Ishikawa (cell line): ENCODE data around the gene INPP5E.

Experiments used
- CEBPB ChIP-seq: IDR thresholded peaks from 2 replicates; pipeline ENCODE4 v1.6.1; 2012
- CREB1 ChIP-seq: IDR thresholded peaks from 2 replicates; pipeline ENCODE4 v1.6.1; 2012; ENCODE audit warnings: low read depth
- EGR1 ChIP-seq: IDR thresholded peaks from 2 replicates; pipeline ENCODE4 v1.6.1; 2012
- EP300 ChIP-seq: IDR thresholded peaks from 2 replicates; pipeline ENCODE4 v1.6.1; 2012; ENCODE audit warnings: borderline replicate concordance
- FOXM1 ChIP-seq: IDR thresholded peaks from 2 replicates; pipeline ENCODE4 v1.6.1; 2012; ENCODE audit warnings: low read depth, borderline replicate concordance
- MAX ChIP-seq: IDR thresholded peaks from 2 replicates; pipeline ENCODE4 v1.6.1; 2012
- NFIC ChIP-seq: IDR thresholded peaks from 2 replicates; pipeline ENCODE4 v1.6.1; 2012
- RAD21 ChIP-seq: IDR thresholded peaks from 2 replicates; pipeline ENCODE4 v1.6.1; 2012; ENCODE audit warnings: low read depth
- REST ChIP-seq: IDR thresholded peaks from 2 replicates; pipeline ENCODE4 v1.6.1; 2012; ENCODE audit warnings: low read depth, mild to moderate bottlenecking
- TAF1 ChIP-seq: IDR thresholded peaks from 2 replicates; pipeline ENCODE4 v1.6.1; 2012; ENCODE audit warnings: low read depth, mild to moderate bottlenecking
- TCF12 ChIP-seq: IDR thresholded peaks from 2 replicates; pipeline ENCODE4 v1.6.1; 2012; ENCODE audit warnings: low read depth
- TEAD4 ChIP-seq: IDR thresholded peaks from 2 replicates; pipeline ENCODE4 v1.6.1; 2012
- YY1 ChIP-seq: IDR thresholded peaks from 2 replicates; pipeline ENCODE4 v1.6.1; 2012; ENCODE audit warnings: low read depth
- ZBTB7A ChIP-seq: IDR thresholded peaks from 2 replicates; pipeline ENCODE4 v1.6.1; 2012; ENCODE audit warnings: low read depth
- TF ChIP-seq, protein P1 (sequence below): IDR thresholded peaks from 2 replicates; pipeline ENCODE4 v1.6.1; 2012

INPP5E gene

GRCh38 chr9:136395345-136396218 is 44.1 kb downstream of the INPP5E start:
- TF ChIP-seq, protein P1, sequence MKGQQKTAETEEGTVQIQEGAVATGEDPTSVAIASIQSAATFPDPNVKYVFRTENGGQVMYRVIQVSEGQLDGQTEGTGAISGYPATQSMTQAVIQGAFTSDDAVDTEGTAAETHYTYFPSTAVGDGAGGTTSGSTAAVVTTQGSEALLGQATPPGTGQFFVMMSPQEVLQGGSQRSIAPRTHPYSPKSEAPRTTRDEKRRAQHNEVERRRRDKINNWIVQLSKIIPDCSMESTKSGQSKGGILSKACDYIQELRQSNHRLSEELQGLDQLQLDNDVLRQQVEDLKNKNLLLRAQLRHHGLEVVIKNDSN, result no peak
- TF ChIP-seq ZBTB7A, result no peak
- TF ChIP-seq EGR1, result no peak
- TF ChIP-seq YY1, result no peak
- TF ChIP-seq TCF12, result no peak
- no peak for TF ChIP-seq TAF1
- TF ChIP-seq TEAD4, result no peak
- no peak for TF ChIP-seq EP300
- no peak for TF ChIP-seq CEBPB
- TF ChIP-seq MAX, result no peak

- TF ChIP-seq TEAD4 (no peak), NFIC (no peak), EP300 (no peak), FOXM1 (no peak), MAX (no peak), EGR1 (no peak), ZBTB7A (no peak)
Measured at GRCh38 chr9:136395020-136395340, 44.7 kb downstream of the INPP5E start.

DNA sequence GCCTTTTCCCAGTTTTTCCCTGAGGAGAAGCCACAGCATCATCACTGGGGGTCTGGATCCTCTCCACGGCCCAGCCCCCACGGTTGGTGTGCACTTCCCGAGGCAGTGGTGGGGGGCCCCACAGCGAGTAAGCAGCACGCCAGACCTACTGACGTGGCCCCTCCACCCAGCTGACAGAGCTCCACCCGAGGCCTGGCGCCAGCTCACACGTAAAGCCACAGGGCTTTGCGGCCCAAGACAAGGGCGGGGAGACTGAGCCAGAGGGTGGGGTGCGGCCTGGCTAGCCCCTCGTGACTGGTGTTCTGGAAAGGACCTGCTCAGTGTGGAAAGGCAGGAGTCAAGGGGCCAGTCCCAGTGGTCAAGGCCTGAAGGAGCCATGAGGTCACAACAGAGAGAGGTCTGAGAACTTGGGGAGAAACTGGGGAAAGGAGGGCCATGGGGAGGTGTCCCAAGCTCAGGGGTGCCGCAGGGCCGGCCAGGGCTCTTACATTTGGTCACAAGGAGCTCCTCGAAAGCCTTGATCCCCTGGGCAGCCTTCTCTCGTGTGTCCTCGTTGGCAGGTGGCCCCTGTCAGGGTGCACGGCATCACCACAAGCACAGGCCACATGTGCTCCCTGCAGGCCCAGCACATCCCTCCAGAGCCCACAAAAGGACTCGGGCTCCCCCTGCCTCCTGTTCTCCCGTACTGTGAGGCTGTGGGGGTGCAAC is 45.2 kb downstream of the INPP5E start:
- TF ChIP-seq RAD21 (no peak), ZBTB7A (no peak), TEAD4 (no peak), YY1 (no peak), EGR1 (no peak)

DNA sequence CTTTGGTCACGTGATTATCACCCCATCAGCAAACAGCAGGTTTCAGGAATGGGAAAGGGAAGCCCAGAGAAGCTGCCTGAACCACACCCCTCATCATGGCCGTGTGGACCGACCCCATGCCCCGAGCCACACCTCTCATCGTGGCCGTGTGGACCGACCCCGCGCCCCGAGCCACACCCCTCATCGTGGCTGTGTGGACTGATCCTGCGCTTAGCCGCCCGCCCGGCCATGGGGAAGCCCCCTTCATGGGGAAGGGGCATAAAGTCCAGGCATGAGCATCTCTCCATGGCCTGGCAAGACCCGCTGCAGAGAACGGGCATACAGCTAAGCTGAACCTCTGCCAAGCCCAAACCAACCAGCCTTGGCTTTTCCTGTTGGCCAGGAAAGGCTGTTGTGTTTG is 46.1 kb downstream of the INPP5E start:
- TF ChIP-seq ZBTB7A (no peak), CEBPB (no peak), FOXM1 (no peak), TEAD4 (no peak), REST (no peak), NFIC (no peak), RAD21 (no peak)

DNA sequence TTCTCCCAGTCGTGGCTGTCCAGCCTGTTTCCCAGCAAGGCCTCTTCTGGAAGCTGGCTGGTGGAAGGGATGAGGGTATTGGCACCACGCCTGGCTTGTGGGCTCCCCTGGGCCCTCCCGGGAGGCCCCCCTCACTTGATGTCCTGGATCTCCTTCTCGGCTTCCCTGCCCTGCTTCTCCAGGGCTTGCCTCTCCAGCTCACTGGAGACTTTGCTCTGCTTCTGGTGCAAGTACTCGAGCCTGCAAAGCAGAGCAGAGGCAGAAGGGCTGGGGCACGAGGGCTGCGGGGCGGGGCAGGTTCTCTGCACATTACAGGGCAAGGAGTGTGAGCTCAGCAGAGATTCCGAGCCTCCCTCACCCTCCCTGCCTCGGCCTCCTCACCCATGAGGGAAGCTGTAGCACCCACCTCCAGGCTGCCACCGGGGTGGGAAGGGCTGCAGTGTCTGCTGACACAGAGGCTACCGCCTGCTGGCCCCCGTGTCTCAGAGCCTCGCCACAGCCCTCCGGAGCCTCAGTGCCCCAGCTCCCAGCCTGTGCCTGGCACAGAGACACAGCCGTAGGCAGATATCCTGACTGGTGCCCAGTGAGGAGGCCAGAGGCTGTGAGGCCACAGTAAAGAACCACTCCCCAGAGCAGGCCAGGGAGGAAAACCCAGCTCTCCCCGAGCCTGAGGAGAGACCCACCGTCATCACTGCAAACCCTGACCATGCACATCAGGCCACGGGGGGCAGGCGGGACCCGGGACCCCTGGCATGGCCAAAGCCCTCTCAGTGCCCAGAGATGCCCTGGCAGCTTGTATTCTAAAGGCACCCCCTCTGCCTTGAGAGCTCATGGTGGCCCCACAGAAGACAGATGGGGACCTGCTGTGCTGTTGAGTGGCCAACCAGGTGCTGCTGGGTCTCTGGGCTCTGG is 46.9 kb downstream of the INPP5E start:
- TF ChIP-seq, protein P1, result no peak
- no peak for TF ChIP-seq EGR1
- TF ChIP-seq FOXM1, result no peak
- TF ChIP-seq TAF1, result no peak
- no peak for TF ChIP-seq NFIC
- TF ChIP-seq EP300, result no peak
- no peak for TF ChIP-seq CEBPB
- no peak for TF ChIP-seq TCF12
- TF ChIP-seq YY1, result no peak
- TF ChIP-seq ZBTB7A, result no peak
- TF ChIP-seq REST, result no peak
- no peak for TF ChIP-seq TEAD4
- no peak for TF ChIP-seq RAD21
- TF ChIP-seq MAX, result no peak
- TF ChIP-seq CREB1, result no peak
